CD4-positive, alpha-beta T cell treated with Interleukin-21 for 1 hour (primary cell): ENCODE measurements around the gene SLC25A47.
"Not testable (repeated sequence)": the region's sequence is repeated elsewhere in the genome, so short reads cannot be mapped to it uniquely, and the experiment has no call there.

ENCODE experiments used
- DNase-seq: peaks from one replicate; pipeline ENCODE4 v3.0.0-alpha.2; 2020

Gene SLC25A47

GRCh38 chr14:100323121-100323941 lies at the start of gene SLC25A47:
SLC25A47 (plus strand) TSS chr14:100323339; CDS start chr14:100323415, 76 bp downstream.
- DNase-seq, result no peak

- no peak for DNase-seq
Measured at GRCh38 chr14:100274250-100274649, 48.9 kb upstream of the SLC25A47 start.

- DNase-seq, result no peak
Measured at GRCh38 chr14:100275214-100275613, 47.9 kb upstream of the SLC25A47 start.

GRCh38 chr14:100278702-100279101 lies 44.4 kb upstream of the SLC25A47 start:
- peak; percentile 18 for DNase-seq

GRCh38 chr14:100279133-100279532 lies 44.0 kb upstream of the SLC25A47 start:
- no peak for DNase-seq

- DNase-seq, result no peak
Measured at GRCh38 chr14:100279563-100279962, 43.6 kb upstream of the SLC25A47 start.

- no peak for DNase-seq
Measured at GRCh38 chr14:100281286-100282082, 41.7 kb upstream of the SLC25A47 start.

- DNase-seq, result no peak
Measured at GRCh38 chr14:100282083-100282350, 41.1 kb upstream of the SLC25A47 start.

- no peak for DNase-seq
Measured at GRCh38 chr14:100282766-100283419, 40.2 kb upstream of the SLC25A47 start.

GRCh38 chr14:100283436-100283835 lies 39.7 kb upstream of the SLC25A47 start:
- not testable (repeated sequence) for DNase-seq

- no peak for DNase-seq
Measured at GRCh38 chr14:100283984-100284881, 38.9 kb upstream of the SLC25A47 start.

- DNase-seq, result peak; percentile 81
Measured at GRCh38 chr14:100285021-100285912, 37.9 kb upstream of the SLC25A47 start.

- no peak for DNase-seq
Measured at GRCh38 chr14:100285913-100286400, 37.2 kb upstream of the SLC25A47 start.

- no peak for DNase-seq
Measured at GRCh38 chr14:100286484-100287191, 36.5 kb upstream of the SLC25A47 start.

- no peak for DNase-seq
Measured at GRCh38 chr14:100287202-100287997, 35.7 kb upstream of the SLC25A47 start.

GRCh38 chr14:100287998-100288295 lies 35.2 kb upstream of the SLC25A47 start:
- DNase-seq, result not testable (repeated sequence)

GRCh38 chr14:100288382-100289185 lies 34.6 kb upstream of the SLC25A47 start:
- no peak for DNase-seq

GRCh38 chr14:100289916-100290606 lies 33.1 kb upstream of the SLC25A47 start:
- no peak for DNase-seq
